PC-9 (cell line): ENCODE results near the gene SLCO4A1. TPM values are rescaled to one million over a fixed set of nuclear protein-coding genes. Genes with fewer than 3 reads are reported as not detected.

Experiments used
- BruUV-seq: library from RNA; stranded (reverse); fragments of 400-500 nt; replicated peaks from 2 replicates; lab custom pipeline; 2021; lab: Mats Ljungman, UMichigan
- CTCF ChIA-PET: fragments of 300-600 bp; sonication (Branson Sonifier 250); formaldehyde crosslinking; loops from one replicate; lab custom pipeline; 2022; ENCODE audit warnings: antibody characterized with exemption; lab: Charles Lee
- POLR2A ChIA-PET: fragments of 300-600 bp; sonication (Branson Sonifier 250); formaldehyde crosslinking; loops from one replicate; lab custom pipeline; 2022; ENCODE audit warnings: antibody characterized with exemption; ENCODE audit not compliant: unreplicated experiment; lab: Charles Lee
- DNase-seq, 2 experiments: peaks; one replicate each; pipeline versions ENCODE4 v3.0.0 to v3.0.0-alpha.2; 2015 to 2022; ENCODE audit warnings: mixed read lengths in 1 of 2
- H2AFZ ChIP-seq: fragments of 200-600 bp; sonication (generic); 2 replicates; pipeline ENCODE4 v1.8.1; 2017; ENCODE audit warnings: antibody characterized with exemption
- H3F3A ChIP-seq: fragments of 200-600 bp; sonication (generic); 2 replicates; pipeline ENCODE4 v1.8.1; 2017; ENCODE audit warnings: antibody characterized with exemption, mild to moderate bottlenecking, low read depth; ENCODE audit not compliant: insufficient read depth
- H3K27ac ChIP-seq: fragments of 200-600 bp; sonication (generic); 2 replicates; pipeline ENCODE4 v1.6.1; 2016; ENCODE audit warnings: mixed run types
- H3K27me3 ChIP-seq: fragments of 200-600 bp; sonication (generic); 2 replicates; pipeline ENCODE4 v1.6.1; 2016; ENCODE audit warnings: low read depth, mixed run types; ENCODE audit not compliant: insufficient read depth
- H3K36me3 ChIP-seq: fragments of 200-600 bp; sonication (generic); 2 replicates; pipeline ENCODE4 v1.6.1; 2016; ENCODE audit warnings: low read depth, mixed run types
- H3K4me1 ChIP-seq: fragments of 200-600 bp; sonication (generic); replicated peaks from 2 replicates; pipeline ENCODE4 v1.6.1; 2016; ENCODE audit warnings: mixed run types; ENCODE audit not compliant: insufficient read depth
- H3K4me2 ChIP-seq: fragments of 200-600 bp; sonication (generic); 2 replicates; pipeline ENCODE4 v1.6.1; 2017; ENCODE audit warnings: mixed run types
- H3K4me3 ChIP-seq: fragments of 200-600 bp; sonication (generic); 2 replicates; pipeline ENCODE4 v1.6.1; 2016; ENCODE audit warnings: mixed run types
- H3K79me2 ChIP-seq: fragments of 200-600 bp; sonication (generic); 2 replicates; pipeline ENCODE4 v1.6.1; 2017; ENCODE audit warnings: low read depth, mixed run types
- H3K9me2 ChIP-seq: fragments of 200-600 bp; sonication (generic); 2 replicates; pipeline ENCODE4 v1.8.1; 2017; ENCODE audit warnings: mild to moderate bottlenecking; ENCODE audit not compliant: insufficient read depth
- H3K9me3 ChIP-seq: fragments of 200-600 bp; sonication (generic); 2 replicates; pipeline ENCODE4 v1.8.1; 2016; ENCODE audit warnings: low read depth; ENCODE audit not compliant: insufficient read depth
- H4K20me1 ChIP-seq: fragments of 200-600 bp; sonication (generic); 2 replicates; pipeline ENCODE4 v1.8.1; 2017; ENCODE audit not compliant: insufficient read depth
- EZH2 ChIP-seq: fragments of 200-600 bp; sonication (generic); IDR thresholded peaks from 2 replicates; pipeline ENCODE4 v1.8.0; 2017; ENCODE audit warnings: antibody characterized with exemption, low read depth
- intact Hi-C: fragments of 100-400 bp; cut with micrococcal nuclease; formaldehyde crosslinking; loops from one replicate; pipeline ENCODE4 v1.10.0; 2022; ENCODE audit not compliant: unreplicated experiment
- total RNA-seq: library from RNA; stranded (reverse); gene quantifications from 2 replicates; pipeline ENCODE4 v1.2.3, GENCODE V29; 2021
- TF ChIP-seq, protein P1 (sequence below): fragments of 200-600 bp; sonication (generic); conservative IDR thresholded peaks from 2 replicates; pipeline ENCODE4 v1.6.1; 2017; ENCODE audit warnings: mixed run types, antibody characterized with exemption, mild to moderate bottlenecking, moderate library complexity

The SLCO4A1 gene
- total RNA-seq, 1 experiment from 2014 or later = 19.3 TPM

DNA sequence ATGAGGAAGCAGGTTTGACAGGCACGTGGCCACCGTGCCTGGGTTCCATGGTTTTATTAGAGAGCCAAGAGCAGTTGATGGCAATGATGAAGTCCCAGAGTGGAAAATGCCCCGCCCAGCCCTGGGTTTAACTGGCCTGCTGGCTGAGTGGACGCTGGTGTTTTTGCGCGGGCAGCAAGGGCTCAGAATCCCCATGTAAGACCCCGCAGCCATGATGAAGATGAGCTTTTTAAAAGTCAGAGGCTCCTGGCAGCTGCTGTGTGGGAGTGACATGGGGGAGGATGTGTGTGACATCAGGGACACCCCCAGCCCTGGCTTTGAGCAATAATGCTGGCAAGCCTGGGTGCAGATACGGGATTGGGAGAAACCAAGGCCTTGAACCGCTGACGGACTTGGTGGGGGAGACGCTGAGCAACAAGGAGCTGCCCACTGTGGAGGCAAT lies 33.0 kb upstream of the SLCO4A1 start:
- TF ChIP-seq, protein P1, sequence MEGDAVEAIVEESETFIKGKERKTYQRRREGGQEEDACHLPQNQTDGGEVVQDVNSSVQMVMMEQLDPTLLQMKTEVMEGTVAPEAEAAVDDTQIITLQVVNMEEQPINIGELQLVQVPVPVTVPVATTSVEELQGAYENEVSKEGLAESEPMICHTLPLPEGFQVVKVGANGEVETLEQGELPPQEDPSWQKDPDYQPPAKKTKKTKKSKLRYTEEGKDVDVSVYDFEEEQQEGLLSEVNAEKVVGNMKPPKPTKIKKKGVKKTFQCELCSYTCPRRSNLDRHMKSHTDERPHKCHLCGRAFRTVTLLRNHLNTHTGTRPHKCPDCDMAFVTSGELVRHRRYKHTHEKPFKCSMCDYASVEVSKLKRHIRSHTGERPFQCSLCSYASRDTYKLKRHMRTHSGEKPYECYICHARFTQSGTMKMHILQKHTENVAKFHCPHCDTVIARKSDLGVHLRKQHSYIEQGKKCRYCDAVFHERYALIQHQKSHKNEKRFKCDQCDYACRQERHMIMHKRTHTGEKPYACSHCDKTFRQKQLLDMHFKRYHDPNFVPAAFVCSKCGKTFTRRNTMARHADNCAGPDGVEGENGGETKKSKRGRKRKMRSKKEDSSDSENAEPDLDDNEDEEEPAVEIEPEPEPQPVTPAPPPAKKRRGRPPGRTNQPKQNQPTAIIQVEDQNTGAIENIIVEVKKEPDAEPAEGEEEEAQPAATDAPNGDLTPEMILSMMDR = no peak
- no peak for TF ChIP-seq EZH2
- Histone ChIP-seq H3K4me1 (peaks cover 12% of the 10 kb centered on the region), H2AFZ (no peak overlapping the region), H3K27ac (no peak overlapping the region), H3K79me2 (no peaks in the 10 kb centered on the region), H3F3A (no peaks in the 10 kb centered on the region; the same call in 1 of the 2 replicates), H3K9me3 (no peaks in the 10 kb centered on the region), H3K4me2 (no peak overlapping the region), H3K36me3 (no peaks in the 10 kb centered on the region), H4K20me1 (no peaks in the 10 kb centered on the region), H3K4me3 (no peak overlapping the region), H3K27me3 (peaks cover 24% of the 10 kb centered on the region), H3K9me2 (no peaks in the 10 kb centered on the region)
- POLR2A ChIA-PET = no interaction called here
- BruUV-seq = no TSS peak
- DNase-seq = no peak
- intact Hi-C loops = no loop called here
- CTCF ChIA-PET = no interaction called here

DNA sequence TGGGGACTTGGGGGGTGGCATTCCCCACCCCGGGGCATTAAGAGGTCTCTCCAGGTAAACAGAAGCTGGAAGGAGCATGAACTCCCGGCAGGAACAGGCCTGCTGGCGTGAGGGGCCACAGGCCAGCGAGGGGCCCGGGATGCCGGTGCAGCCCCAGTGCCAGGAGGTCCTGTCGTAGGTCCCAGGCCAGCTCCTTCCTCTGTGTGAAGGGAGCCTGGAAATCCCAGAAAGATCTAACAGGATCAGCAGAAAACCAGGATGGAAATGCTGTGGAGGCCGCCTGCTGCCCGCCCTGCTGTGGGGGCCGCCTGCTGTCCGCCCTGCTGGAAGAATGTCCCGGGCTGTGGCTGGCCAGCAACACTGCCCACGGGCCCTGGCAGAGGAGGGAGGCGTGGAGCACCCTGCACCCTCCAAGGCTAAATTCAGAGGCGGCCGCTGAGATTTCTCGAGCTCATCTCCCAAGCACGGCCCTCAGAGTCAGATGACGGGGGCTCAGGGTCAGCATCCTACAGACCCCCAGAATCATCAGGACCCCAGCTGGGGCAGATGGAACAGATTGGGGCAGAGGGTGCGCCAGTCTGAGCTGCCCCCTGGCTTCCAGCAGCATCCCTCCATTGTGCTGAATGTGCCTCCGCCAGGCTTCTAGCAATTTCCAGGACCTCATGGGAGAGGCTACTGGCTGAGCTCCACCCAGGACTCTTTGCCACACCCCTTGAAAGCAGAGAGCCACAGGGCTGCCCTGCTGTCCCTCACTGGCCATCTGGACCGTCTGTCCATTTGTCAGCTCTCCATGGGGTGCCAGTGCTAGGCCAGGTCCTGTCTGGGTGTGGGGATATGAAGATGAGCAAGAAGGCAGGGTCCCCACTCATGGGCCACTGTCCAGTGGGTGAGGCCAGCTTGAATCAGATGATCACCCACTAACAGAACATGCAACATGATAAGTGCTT lies 32.2 kb upstream of the SLCO4A1 start:
- H3K4me3 ChIP-seq = no peak overlapping the region
- BruUV-seq = no TSS peak
- peaks cover 12% of the 10 kb centered on the region for H3K4me1 ChIP-seq
- H3K79me2 ChIP-seq = no peaks in the 10 kb centered on the region
- H3K36me3 ChIP-seq = no peaks in the 10 kb centered on the region
- no peaks in the 10 kb centered on the region for H3K9me2 ChIP-seq
- no peak overlapping the region for H2AFZ ChIP-seq
- no peaks in the 10 kb centered on the region for H4K20me1 ChIP-seq
- ChIA-PET CTCF (interaction anchor here (0.6 kb wide), 1 partner anchor 11 kb away, joined by 4 read pairs; no protein-coding TSS in a partner anchor), POLR2A (no interaction called here)
- no peak for DNase-seq
- H3K27ac ChIP-seq = no peak overlapping the region
- no peak for TF ChIP-seq EZH2
- H3K4me2 ChIP-seq = no peak overlapping the region
- peaks cover 24% of the 10 kb centered on the region for H3K27me3 ChIP-seq
- intact Hi-C loops = no loop called here
- no peaks in the 10 kb centered on the region; the same call in 1 of the 2 replicates for H3F3A ChIP-seq
- H3K9me3 ChIP-seq = no peaks in the 10 kb centered on the region

DNA sequence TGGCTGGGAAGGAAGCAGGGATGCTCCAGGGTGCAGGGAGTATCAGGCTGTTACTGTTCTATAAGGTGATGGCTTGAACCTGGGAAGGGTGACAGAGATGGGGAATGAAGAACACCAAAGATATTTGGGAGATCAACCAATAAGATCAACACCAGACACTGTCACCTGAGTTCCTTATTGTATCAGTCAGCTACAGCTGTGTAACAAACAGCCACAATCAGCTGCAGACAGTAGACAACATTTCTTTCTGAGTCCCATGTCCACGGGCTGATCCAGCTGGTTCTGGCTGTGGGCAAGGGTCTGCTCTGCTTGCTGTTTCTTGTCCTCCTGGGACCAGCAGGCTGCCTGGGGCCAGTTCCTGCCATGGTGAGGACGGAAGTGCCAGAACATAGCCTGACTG lies 31.3 kb upstream of the SLCO4A1 start:
- no peak overlapping the region for H3K27ac ChIP-seq
- POLR2A ChIA-PET = no interaction called here
- CTCF ChIA-PET = no interaction called here
- no peak for DNase-seq
- no peaks in the 10 kb centered on the region for H3K9me3 ChIP-seq
- no peak for TF ChIP-seq EZH2
- TF ChIP-seq, protein P1 = no peak
- no peaks in the 10 kb centered on the region; the same call in 1 of the 2 replicates for H3F3A ChIP-seq
- peaks cover 8% of the 10 kb centered on the region for H3K4me1 ChIP-seq
- H4K20me1 ChIP-seq = no peaks in the 10 kb centered on the region
- BruUV-seq = no TSS peak
- no peak overlapping the region for H3K4me3 ChIP-seq
- no peak overlapping the region for H2AFZ ChIP-seq
- no peak overlapping the region for H3K4me2 ChIP-seq
- no peaks in the 10 kb centered on the region for H3K79me2 ChIP-seq
- no peaks in the 10 kb centered on the region for H3K9me2 ChIP-seq
- peaks cover 24% of the 10 kb centered on the region for H3K27me3 ChIP-seq
- no peaks in the 10 kb centered on the region for H3K36me3 ChIP-seq
- intact Hi-C loops = no loop called here
